Mesendoderm (in vitro differentiated cells): ENCODE data around the gene PEPD.
"Not testable (repeated sequence)": the region's sequence is repeated elsewhere in the genome, so short reads cannot be mapped to it uniquely, and the experiment has no call there.

Experiments
- DNase-seq: peaks from one replicate; pipeline ENCODE4 v3.0.0; 2013
- H2AK5ac ChIP-seq: 2 replicates; pipeline ENCODE4 v1.6.1; 2013; ENCODE audit warnings: low read length, inconsistent platforms
- H2BK120ac ChIP-seq: 2 replicates; pipeline ENCODE4 v1.6.1; 2013; ENCODE audit warnings: low read depth, mild to moderate bottlenecking, low read length, moderate library complexity, mixed read lengths
- H2BK15ac ChIP-seq: replicated peaks from 2 replicates; pipeline ENCODE4 v1.6.1; 2013; ENCODE audit warnings: low read depth, mild to moderate bottlenecking, moderate library complexity
- H2BK5ac ChIP-seq: 2 replicates; pipeline ENCODE4 v1.6.1; 2013; ENCODE audit warnings: low read length, inconsistent platforms
- H3K18ac ChIP-seq: 2 replicates; pipeline ENCODE4 v1.6.1; 2013; ENCODE audit warnings: mild to moderate bottlenecking, low read length, mixed read lengths
- H3K23ac ChIP-seq: one replicate; pipeline ENCODE4 v1.6.1; 2013; ENCODE audit warnings: low read length
- H3K27ac ChIP-seq: 2 replicates; pipeline ENCODE4 v1.5.1; 2013; ENCODE audit warnings: low read depth, mild to moderate bottlenecking, inconsistent platforms, low read length, moderate library complexity
- H3K27me3 ChIP-seq: 2 replicates; pipeline ENCODE4 v1.6.1; 2013; ENCODE audit warnings: low read length, control low read depth, mild to moderate bottlenecking, inconsistent platforms; ENCODE audit not compliant: insufficient read depth, poor library complexity
- H3K36me3 ChIP-seq: 2 replicates; pipeline ENCODE4 v1.6.1; 2013; ENCODE audit warnings: low read length, inconsistent platforms; ENCODE audit not compliant: control insufficient read depth, insufficient read depth
- H3K4ac ChIP-seq: one replicate; pipeline ENCODE4 v1.6.1; 2013; ENCODE audit warnings: low read depth, mild to moderate bottlenecking, low read length, moderate library complexity
- H3K4me1 ChIP-seq: 2 replicates; pipeline ENCODE4 v1.6.1; 2013; ENCODE audit warnings: low read depth, low read length, inconsistent platforms; ENCODE audit not compliant: control insufficient read depth
- H3K4me2 ChIP-seq: 2 replicates; pipeline ENCODE4 v1.6.1; 2013; ENCODE audit warnings: low read length
- H3K4me3 ChIP-seq: 2 replicates; pipeline ENCODE4 v1.5.1; 2013; ENCODE audit warnings: mild to moderate bottlenecking, low read length
- H3K56ac ChIP-seq: one replicate; pipeline ENCODE4 v1.6.1; 2013; ENCODE audit warnings: low read length
- H3K79me1 ChIP-seq: 2 replicates; pipeline ENCODE4 v1.6.1; 2013; ENCODE audit warnings: low read length, inconsistent platforms
- H3K79me2 ChIP-seq: 2 replicates; pipeline ENCODE4 v1.6.1; 2013; ENCODE audit warnings: mild to moderate bottlenecking, low read length; ENCODE audit not compliant: control insufficient read depth, insufficient read depth
- H3K9ac ChIP-seq: 2 replicates; pipeline ENCODE4 v1.6.1; 2013; ENCODE audit warnings: low read length, inconsistent platforms
- H4K5ac ChIP-seq: one replicate; pipeline ENCODE4 v1.6.1; 2013; ENCODE audit warnings: low read length
- H4K8ac ChIP-seq: one replicate; pipeline ENCODE4 v1.6.1; 2013; ENCODE audit warnings: low read depth, mild to moderate bottlenecking, control low read depth, low read length, moderate library complexity
- WGBS: extraction: QIAGEN DNeasy Blood & Tissue Kit; methylation state at CpG from one replicate; pipeline ENCODE4 v1.1.7; 2013; ENCODE audit warnings: low lambda C conversion rate, missing lambda C conversion rate; ENCODE audit not compliant: insufficient coverage; ENCODE audit errors: extremely low coverage; 5-methylcytosine and 5-hydroxymethylcytosine counted together

PEPD gene

DNA sequence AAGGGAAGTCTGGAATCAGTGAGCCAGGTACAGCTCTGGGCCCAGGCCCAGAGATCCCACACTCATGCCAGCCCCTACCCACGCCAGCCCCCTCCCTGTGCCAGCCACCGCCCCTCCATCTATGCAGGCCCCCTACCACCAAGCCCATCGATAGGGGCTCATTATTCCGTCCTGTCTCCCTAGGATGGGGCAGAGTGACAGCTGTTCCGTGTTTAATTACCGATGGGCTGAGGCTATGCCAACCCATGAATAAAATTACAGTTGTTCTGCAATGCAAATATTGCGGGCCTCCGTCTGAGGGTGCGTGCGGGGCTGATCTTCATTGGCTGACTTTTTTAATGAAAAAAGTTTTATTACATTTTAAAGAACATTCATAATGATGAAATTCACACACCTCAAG lies 35.6 kb upstream of the PEPD start:
- Histone ChIP-seq H3K4ac (no peak overlapping the region), H3K27ac (no peak overlapping the region), H3K79me2 (no peaks in the 10 kb centered on the region), H2BK120ac (no peak overlapping the region), H3K4me2 (no peak overlapping the region), H3K4me3 (no peak overlapping the region), H2BK15ac (no peak overlapping the region), H3K79me1 (no peaks in the 10 kb centered on the region), H3K4me1 (no peaks in the 10 kb centered on the region), H4K8ac (no peak overlapping the region), H2BK5ac (no peak overlapping the region), H3K18ac (no peak overlapping the region), H3K36me3 (no peaks in the 10 kb centered on the region), H3K56ac (no peak overlapping the region), H3K23ac (no peak overlapping the region), H3K27me3 (no peaks in the 10 kb centered on the region), H2AK5ac (no peak overlapping the region), H3K9ac (no peak overlapping the region), H4K5ac (no peak overlapping the region)
- WGBS = no CpG with 5 or more reads among the region's 10 CpGs
- DNase-seq = no peak

DNA sequence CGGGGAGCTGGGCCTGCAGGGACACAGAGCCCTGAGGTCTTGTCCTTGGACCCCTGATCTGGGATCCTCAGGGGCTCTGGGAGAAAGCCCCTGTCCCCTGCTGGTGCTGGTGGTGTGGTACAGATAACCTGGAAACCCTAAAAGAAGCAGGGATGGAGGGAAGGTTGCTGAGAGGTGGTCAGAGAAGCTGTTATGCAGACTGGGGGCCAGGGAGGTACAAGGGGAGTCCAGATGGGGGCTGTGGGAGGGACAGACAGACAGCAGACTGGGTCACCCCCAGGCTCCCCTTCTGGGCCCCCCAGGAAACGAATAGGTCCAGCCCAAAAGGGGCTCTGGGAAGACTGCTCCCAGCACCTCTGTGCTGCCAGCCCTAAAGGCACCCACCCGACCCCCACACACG lies 34.7 kb upstream of the PEPD start:
- Histone ChIP-seq H4K5ac (no peak overlapping the region), H3K27me3 (no peaks in the 10 kb centered on the region), H3K56ac (no peak overlapping the region), H3K4ac (no peak overlapping the region), H3K36me3 (no peaks in the 10 kb centered on the region), H3K27ac (no peak overlapping the region), H3K4me1 (no peaks in the 10 kb centered on the region), H3K23ac (no peak overlapping the region), H3K4me3 (no peak overlapping the region), H2BK15ac (no peak overlapping the region), H3K79me1 (no peaks in the 10 kb centered on the region), H4K8ac (no peak overlapping the region), H3K9ac (no peak overlapping the region), H2AK5ac (no peak overlapping the region), H3K18ac (no peak overlapping the region), H3K79me2 (no peaks in the 10 kb centered on the region), H2BK120ac (no peak overlapping the region), H2BK5ac (no peak overlapping the region), H3K4me2 (no peak overlapping the region)
- no peak for DNase-seq
- no CpG with 5 or more reads among the region's 4 CpGs for WGBS

DNA sequence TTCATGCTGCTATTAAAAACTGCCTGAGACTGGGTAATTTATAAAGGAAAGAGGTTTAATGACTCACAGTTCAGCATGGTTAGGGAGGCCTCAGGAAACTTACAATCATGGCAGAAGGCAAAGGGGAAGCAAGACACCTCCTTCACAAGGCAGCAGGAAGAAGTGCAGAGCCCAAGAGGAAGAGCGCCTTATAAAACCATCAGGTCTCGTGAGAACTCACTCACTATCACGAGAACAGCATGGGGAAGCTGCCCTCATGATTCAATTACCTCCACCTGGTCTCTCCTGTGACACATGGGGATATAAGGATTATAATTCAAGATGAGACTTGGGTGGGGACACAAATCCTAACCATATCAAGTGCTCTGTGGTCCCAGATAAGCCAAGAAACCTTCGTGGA lies 34.1 kb upstream of the PEPD start:
- no CpG with 5 or more reads among the region's 4 CpGs for WGBS
- H3K36me3 ChIP-seq, H3K79me1 ChIP-seq, H2AK5ac ChIP-seq, H4K5ac ChIP-seq, H2BK5ac ChIP-seq, H4K8ac ChIP-seq, H3K56ac ChIP-seq, H3K23ac ChIP-seq, DNase-seq, H2BK120ac ChIP-seq, H3K4me3 ChIP-seq, H3K4ac ChIP-seq, H3K27me3 ChIP-seq, H3K4me1 ChIP-seq, H3K27ac ChIP-seq, H3K18ac ChIP-seq, H3K79me2 ChIP-seq, H3K9ac ChIP-seq, H3K4me2 ChIP-seq, H2BK15ac ChIP-seq: not testable (repeated sequence)

DNA sequence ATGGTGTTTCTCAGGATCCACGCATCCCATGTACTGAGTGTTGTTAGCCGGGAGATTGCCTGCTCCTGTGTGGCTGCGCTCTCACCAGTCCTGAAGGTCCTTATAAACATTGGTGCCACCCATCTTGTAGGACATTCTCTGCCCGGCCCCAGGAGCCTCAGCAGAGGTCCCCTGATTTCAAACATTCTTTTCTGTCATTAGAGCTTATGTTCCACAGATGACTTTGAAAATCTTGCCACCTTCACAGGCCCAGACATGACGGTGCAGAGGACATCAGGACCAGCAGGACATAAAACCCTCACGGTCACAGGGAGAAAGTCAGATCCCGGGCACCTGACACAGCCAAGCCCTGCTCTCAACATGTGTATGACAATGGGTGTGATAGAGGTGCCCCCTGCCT lies 33.2 kb upstream of the PEPD start:
- Histone ChIP-seq H4K8ac (no peak overlapping the region), H2BK5ac (no peak overlapping the region), H3K36me3 (no peaks in the 10 kb centered on the region), H3K9ac (no peak overlapping the region), H2AK5ac (no peak overlapping the region), H2BK120ac (no peak overlapping the region), H2BK15ac (no peak overlapping the region), H3K79me2 (no peaks in the 10 kb centered on the region), H3K79me1 (no peaks in the 10 kb centered on the region), H3K18ac (no peak overlapping the region), H3K23ac (no peak overlapping the region), H3K4ac (no peak overlapping the region), H3K27me3 (no peaks in the 10 kb centered on the region), H3K4me2 (no peak overlapping the region), H3K4me1 (no peaks in the 10 kb centered on the region), H3K27ac (no peak overlapping the region), H3K4me3 (no peak overlapping the region), H3K56ac (no peak overlapping the region), H4K5ac (no peak overlapping the region)
- no CpG with 5 or more reads among the region's 7 CpGs for WGBS
- DNase-seq = no peak

DNA sequence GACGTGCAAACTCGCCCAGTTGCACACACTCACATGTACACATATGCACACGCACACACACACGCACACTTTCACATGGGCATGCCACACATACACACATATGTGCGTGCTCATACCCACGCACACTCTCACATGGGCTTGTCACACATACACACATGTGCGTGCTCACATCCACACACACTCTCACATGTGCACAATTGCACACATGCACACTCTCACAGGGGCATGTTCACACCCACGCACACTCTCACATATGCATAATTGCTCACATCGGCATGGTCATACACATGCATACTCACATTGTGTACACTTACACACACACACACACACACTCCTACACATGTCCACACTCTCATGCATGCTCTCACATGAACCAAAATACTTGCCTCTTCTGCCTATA lies 32.8 kb upstream of the PEPD start:
- Histone ChIP-seq H3K18ac (no peak overlapping the region), H2BK120ac (no peak overlapping the region), H3K56ac (no peak overlapping the region), H3K23ac (no peak overlapping the region), H3K4me3 (no peak overlapping the region), H3K4me1 (no peaks in the 10 kb centered on the region), H4K5ac (no peak overlapping the region), H3K27ac (no peak overlapping the region), H3K4ac (no peak overlapping the region), H2BK5ac (no peak overlapping the region), H3K79me1 (no peaks in the 10 kb centered on the region), H4K8ac (no peak overlapping the region), H3K27me3 (no peaks in the 10 kb centered on the region), H3K36me3 (no peaks in the 10 kb centered on the region), H3K9ac (no peak overlapping the region), H2AK5ac (no peak overlapping the region), H3K4me2 (no peak overlapping the region), H2BK15ac (no peak overlapping the region), H3K79me2 (no peaks in the 10 kb centered on the region)
- DNase-seq = no peak
- WGBS = no CpG with 5 or more reads among the region's 9 CpGs

DNA sequence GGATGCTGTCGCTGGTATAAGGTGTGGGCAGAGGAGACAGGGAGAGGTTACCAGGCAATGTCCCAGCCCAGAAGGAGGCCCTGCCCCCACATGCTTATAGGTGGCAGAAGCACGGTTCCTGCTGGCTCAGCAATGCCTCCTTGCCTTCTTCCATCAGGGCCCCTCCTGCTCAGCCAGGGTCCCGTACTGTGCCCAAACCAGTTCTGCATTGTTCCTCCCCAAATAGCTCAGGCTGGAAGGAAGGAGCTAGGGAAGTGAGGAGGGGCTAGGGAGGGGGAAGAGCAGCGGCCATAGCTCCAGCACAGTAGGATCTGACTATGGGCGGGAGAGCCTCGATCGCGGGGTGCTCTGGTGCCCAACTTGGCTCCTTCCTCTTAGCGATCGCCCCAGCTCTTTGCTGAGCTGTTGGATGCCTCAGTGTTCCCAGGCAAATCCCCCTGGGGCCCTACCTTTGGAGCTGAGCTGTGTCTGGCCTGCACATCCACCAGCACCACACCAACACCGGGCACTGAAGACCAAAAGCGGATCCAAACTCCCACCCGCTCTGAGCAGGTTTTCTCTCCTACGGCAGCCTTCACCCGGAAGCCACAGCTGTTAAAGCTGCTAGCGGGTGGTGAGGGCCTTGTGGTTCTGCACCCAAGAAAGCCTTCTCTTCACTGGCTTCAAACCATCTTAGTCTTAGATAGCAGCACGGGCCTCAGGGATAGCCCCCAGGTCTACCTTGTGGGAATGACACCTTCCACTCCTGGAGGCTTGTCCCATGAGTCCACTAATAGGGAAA lies 32.1 kb upstream of the PEPD start:
- Histone ChIP-seq H3K79me1 (no peaks in the 10 kb centered on the region), H3K4me1 (no peaks in the 10 kb centered on the region), H2BK120ac (no peak overlapping the region), H3K27ac (no peak overlapping the region), H2BK5ac (no peak overlapping the region), H3K27me3 (no peaks in the 10 kb centered on the region), H3K56ac (no peak overlapping the region), H2AK5ac (no peak overlapping the region), H3K9ac (no peak overlapping the region), H3K4ac (no peak overlapping the region), H4K8ac (no peak overlapping the region), H3K23ac (no peak overlapping the region), H3K79me2 (no peaks in the 10 kb centered on the region), H4K5ac (no peak overlapping the region), H3K36me3 (no peaks in the 10 kb centered on the region), H2BK15ac (no peak overlapping the region), H3K4me3 (no peak overlapping the region), H3K18ac (no peak overlapping the region), H3K4me2 (no peak overlapping the region)
- no peak for DNase-seq
- no CpG with 5 or more reads among the region's 17 CpGs for WGBS
